ENCODE measurements around the gene PRPF8.
"Not testable (repeated sequence)": the region's sequence is repeated elsewhere in the genome, so short reads cannot be mapped to it uniquely, and the experiment has no call there.

The PRPF8 gene

DNA sequence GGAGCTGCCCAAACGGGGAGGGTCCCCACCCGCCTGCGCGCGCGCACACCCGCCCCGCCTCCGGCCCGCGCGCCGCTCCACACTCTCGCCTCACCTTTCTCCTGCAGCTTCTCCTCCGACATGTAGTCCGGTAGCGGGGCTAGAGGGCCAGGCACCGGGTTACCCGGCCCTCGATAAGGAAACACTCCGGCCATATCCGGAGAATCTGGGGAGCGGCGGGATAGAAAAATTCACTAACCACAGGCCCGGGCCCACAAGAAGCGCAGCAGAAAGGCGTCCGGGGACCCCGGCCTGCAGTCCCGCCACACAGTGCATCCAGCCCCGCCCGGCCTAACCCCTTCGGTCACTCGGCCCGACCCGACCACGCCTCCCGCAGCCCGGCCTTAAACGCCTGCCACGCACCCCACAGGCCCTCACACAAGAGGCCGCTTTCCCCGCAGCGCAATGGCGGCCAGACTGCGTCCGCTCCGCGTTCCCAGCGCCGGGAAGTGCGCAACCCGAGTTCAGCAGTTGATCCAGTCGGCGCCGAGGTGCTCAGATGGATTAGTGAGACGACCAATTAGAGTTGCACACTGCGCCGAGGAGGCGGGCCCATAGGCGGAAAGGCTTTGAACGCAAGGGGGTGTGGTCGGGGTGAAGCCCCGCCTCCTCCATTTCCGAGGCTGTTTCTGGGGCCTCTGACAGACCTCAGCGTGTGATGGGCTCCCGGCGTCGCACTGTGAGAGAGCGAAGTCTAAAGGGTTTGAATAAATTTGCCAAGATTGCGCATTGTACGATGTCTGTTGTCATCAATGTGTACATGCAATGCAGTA lies at the start of gene PRPF8:
PRPF8 (minus strand) TSS at position 490 of the 812 bp plus-strand sequence; CDS start at position 194, 296 bp downstream.
- peak; percentile 98 for DNase-seq

DNA sequence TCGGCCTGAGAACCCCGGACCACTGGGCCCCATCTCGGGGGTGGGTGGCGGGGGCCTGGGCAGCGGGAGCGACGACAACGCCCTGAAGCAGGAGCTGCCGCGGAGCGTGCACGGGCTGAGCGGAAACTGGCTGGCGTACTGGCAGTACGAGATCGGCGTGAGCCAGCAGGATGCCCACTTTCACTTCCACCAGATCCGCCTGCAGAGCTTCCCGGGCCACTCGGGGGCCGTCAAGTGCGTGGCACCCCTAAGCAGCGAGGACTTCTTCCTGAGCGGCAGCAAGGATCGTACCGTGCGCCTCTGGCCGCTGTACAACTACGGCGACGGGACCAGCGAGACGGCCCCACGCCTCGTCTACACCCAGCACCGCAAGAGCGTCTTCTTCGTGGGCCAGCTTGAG lies 49.1 kb upstream of the PRPF8 start:
- no peak for DNase-seq

DNA sequence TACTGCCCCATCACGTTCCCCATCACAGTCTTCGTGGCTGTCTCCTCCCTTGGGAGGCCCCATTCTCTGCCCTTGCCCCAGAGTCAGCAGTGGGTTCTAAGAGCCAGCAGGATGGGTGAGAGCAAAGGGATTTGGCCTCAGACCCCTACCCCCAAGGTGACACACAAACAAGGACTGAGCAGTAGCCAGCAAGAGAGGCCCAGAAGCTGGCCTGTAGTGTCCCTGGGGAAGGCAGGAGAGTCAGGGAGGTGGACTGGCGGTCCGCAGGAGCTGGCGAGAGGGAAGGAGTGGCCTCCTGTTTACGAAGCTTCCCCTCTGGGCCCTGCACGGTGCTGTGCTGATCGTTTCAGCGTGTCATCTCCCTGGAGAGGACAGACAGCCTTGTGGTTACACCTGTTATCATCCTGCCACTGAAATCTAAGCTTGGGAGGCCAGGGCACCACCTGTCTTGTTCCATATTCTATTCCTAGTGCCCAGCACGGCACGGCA lies 48.2 kb upstream of the PRPF8 start:
- no peak for DNase-seq

DNA sequence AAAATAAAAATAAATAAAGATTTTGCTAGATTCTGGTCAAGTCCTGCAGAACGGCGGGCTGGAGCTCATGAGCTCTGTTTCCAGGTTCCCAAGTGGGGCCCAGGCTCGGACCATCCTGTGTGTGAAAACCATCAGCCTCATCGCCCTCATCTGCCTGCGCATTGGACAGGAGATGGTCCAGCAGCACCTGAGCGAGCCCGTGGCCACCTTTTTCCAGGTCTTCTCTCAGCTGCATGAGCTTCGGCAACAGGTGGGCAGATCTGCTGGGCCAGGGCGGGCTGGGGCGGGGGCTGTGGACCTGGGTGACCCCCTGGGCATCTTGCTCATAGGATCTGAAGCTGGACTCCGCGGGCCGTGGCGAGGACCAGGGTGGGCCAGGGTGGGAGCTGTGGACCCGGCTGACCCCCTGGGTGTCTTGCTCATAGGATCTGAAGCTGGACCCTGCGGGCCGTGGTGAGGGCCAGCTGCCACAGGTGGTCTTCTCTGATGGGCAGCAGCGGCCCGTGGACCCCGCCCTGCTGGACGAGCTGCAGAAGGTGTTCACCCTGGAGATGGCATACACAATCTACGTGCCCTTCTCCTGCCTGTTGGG lies 47.7 kb upstream of the PRPF8 start:
- DNase-seq: no peak

DNA sequence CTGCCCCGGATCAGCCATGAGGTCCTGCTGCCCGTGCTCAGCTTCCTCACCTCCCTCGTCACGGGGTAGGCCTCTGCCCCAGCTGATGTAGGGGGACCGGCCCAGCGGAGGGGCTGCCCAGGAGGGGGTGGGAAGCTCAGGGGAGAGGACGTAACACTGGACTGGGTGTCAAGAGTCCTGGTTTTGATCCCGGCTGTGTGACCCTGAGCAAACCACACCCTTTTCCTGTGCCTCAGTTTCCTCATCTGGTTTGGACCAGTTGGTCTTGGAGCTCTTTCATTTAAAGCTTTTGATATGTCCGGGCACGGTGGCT lies 46.5 kb upstream of the PRPF8 start:
- DNase-seq: no peak

DNA sequence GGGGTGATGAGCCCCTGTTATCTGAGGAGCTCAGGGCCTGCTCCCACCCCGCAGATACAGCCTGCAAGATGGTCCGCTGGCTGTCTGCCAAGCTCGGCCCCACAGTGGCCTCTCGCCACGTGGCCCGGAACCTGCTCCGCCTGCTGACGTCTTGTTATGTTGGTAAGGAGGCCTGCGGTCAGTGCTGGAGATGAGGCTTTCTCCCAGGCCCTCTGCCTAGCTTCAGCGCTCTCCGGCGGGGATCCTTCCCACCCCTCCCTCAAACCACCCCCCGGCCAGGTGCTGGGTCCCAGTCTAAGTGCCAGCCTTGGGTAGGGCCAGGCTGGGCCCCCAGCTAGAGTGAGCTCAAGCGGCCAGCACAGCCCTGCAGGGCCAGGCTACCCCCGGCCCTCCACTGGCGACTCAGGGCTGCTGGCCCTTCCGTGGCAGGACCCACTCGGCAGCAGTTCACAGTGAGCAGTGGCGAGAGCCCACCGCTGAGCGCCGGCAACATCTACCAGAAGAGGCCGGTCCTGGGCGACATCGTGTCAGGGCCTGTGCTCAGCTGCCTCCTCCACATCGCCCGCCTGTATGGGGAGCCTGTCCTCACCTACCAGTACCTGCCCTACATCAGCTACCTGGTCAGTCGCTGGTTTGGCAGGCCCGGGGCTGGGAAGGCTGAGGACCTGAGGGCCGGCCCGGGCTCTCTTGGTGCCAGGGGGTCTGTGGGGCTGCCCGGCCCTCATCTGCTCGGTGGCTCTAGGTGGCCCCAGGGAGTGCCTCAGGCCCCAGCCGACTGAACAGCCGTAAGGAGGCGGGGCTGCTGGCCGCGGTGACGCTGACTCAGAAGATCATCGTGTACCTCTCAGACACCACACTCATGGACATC lies 45.9 kb upstream of the PRPF8 start:
- DNase-seq: peak; percentile 41

DNA sequence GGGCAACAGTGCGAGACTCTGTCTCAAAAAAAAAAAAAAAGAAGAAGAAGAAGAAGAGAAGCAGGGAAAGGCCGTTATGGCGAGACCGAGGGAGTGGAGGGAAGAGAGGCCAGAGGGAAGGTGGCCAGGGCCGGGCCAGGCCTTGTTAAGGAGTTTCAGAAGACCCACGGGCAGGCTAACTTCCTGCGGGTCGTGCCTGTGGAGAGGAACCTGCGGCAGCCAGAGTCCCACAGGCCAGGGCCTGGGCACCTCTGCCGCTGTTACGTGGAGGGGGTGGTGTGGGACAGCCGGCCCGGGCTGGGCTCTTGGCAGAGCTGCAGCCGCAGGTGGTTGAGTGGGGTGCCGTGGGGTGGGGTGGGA lies 45.3 kb upstream of the PRPF8 start:
- no peak for DNase-seq

DNA sequence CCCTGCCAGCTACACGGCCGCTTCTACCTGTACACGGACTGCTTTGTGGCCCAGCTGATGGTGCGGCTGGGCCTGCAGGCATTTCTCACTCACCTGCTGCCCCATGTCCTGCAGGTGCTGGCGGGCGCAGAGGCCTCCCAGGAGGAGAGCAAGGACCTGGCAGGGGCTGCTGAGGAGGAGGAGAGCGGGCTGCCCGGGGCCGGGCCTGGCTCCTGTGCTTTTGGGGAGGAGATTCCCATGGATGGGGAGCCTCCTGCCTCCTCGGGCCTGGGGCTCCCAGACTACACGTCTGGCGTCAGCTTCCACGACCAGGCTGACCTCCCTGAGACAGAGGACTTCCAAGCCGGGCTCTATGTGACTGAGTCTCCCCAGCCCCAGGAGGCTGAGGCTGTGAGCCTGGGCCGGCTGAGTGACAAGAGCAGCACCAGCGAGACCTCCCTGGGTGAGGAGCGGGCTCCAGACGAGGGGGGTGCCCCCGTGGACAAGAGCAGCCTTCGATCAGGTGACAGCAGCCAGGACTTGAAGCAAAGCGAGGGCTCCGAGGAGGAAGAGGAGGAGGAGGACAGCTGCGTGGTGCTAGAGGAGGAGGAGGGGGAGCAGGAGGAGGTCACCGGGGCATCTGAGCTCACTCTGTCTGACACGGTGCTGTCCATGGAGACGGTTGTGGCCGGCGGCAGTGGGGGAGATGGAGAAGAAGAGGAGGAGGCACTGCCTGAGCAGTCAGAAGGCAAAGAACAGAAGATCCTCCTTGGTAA lies 43.4 kb upstream of the PRPF8 start:
- DNase-seq: no peak

DNA sequence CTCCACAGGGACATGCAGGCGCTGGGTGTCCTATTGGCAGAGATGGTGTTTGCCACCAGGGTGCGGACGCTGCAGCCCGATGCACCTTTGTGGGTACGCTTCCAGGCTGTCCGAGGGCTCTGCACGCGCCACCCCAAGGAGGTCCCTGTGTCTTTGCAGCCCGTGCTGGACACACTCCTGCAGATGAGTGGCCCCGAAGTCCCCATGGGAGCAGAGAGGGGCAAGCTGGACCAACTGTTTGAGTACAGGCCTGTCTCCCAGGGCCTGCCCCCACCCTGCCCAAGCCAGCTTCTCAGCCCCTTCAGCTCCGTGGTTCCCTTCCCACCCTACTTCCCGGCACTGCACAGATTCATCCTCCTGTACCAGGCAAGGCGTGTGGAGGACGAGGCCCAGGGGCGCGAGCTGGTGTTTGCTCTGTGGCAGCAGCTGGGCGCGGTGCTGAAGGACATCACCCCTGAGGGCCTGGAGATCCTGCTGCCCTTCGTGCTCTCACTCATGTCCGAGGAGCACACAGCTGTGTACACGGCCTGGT lies 42.7 kb upstream of the PRPF8 start:
- DNase-seq: no peak

DNA sequence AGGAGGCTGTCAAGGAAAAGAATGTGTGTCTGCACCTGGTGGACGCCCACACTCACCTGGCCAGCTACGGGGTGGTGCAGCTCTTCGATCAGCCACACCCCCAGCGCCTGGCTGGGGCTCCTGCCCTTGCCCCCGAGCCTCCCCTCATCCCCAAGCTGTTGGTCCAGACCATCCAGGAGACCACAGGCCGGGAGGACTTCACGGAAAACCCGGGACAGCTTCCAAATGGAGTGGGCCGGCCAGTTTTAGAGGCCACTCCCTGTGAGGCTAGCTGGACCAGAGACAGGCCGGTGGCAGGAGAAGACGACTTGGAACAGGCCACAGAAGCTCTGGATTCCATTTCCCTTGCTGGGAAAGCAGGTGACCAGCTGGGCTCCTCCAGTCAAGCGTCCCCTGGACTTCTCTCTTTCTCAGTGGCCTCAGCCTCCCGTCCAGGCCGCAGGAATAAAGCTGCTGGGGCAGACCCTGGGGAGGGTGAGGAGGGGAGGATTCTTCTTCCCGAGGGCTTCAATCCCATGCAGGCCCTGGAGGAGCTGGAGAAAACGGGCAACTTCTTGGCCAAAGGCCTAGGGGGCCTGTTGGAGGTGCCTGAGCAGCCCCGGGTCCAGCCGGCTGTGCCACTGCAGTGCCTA lies 42.1 kb upstream of the PRPF8 start:
- no peak for DNase-seq

DNA sequence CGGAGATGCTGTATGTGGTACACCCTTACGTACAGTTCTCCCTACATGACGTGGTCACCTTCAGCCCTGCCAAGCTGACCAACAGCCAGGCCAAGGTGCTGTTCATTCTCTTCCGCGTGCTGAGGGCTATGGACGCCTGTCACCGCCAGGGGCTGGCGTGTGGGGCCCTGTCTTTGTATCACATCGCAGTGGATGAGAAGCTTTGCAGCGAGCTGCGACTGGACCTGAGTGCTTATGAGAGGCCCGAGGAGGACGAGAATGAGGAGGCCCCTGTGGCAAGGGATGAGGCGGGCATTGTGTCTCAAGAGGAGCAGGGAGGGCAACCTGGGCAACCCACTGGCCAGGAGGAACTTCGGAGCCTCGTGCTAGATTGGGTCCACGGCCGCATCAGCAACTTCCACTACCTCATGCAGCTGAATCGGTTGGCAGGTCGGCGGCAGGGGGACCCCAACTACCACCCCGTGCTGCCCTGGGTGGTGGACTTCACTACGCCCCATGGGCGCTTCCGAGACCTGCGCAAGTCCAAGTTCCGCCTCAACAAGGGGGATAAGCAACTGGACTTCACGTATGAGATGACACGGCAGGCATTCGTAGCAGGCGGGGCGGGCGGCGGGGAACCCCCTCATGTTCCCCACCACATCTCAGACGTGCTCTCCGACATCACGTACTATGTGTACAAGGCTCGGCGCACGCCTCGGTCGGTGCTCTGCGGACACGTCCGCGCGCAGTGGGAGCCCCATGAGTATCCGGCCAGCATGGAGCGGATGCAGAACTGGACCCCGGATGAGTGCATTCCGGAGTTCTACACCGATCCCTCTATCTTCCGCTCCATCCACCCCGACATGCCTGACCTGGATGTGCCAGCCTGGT lies 41.2 kb upstream of the PRPF8 start:
- no peak for DNase-seq

DNA sequence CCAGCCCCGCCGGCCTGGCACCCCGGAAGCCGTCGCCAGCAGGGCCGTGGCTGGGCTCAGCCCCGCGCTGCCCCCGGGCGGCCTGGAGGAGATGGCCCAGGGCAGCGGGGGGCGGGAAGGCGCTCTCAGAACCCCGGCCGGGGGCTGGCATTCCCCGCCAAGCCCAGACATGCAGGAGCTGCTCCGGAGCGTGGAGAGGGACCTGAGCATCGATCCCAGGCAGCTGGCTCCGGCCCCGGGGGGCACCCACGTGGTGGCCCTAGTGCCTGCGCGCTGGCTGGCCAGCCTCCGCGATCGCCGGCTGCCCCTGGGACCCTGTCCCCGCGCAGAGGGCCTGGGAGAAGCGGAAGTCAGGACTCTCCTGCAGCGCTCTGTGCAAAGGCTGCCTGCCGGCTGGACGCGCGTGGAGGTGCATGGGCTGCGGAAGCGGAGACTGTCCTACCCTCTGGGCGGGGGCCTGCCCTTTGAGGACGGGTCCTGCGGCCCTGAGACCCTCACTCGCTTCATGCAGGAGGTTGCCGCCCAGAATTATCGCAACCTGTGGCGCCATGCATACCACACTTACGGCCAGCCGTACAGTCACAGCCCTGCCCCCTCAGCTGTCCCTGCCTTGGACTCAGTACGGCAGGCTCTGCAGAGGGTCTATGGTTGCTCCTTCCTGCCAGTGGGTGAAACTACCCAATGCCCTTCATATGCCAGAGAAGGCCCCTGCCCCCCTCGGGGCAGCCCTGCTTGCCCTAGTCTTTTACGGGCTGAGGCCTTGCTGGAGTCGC lies 40.4 kb upstream of the PRPF8 start:
- DNase-seq: peak; percentile 69

DNA sequence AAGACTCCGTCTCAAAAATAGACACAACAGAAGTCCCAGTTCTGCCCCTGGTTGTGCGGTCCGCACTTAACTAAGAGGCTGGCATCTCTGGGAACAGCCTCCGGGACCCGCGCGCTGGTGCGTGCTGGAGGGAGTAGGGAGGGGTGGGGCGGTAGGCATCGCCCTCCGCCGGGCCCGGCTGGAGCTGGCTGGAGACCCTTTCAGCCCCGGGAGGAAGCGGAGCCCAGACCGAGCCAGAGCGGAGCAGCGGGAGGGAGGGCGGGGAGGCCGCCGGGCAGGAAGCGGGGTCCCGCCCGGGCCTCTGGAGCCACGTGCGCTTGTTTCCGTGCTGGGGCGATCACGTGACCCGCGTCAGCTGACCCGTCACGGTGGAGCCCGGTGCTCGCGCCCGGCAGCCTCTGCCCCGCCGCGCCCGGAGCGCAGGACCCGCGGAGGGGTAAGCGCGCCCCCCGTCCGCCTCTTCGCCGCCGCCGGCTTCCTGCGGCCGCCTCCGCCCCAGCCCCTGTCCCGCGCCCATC lies 39.7 kb upstream of the PRPF8 start, which contains the start of gene WDR81:
WDR81 (plus strand) TSS at position 354 of the 518 bp plus-strand sequence. CDS start 256 bp downstream, outside the sequence.
- peak; percentile 69 for DNase-seq

DNA sequence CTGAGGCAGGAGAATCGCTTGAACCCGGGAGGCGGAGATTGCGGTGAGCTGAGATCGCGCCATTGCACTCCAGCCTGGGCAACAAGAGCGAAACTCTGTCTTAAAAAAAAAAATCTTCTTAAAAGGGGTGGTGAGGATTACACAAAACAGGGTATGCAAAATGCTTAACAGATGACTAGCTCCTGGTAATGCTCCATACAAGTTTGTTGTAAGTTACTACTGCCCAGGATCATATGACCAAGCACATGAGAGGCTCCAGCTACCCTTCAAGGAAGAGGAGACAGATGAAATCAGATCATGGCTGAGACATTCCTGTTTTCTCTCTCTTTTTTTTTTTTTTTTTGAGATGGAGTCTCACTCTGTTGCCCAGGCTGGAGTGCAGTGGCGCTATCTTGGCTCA lies 37.4 kb upstream of the PRPF8 start:
- not testable (repeated sequence) for DNase-seq

DNA sequence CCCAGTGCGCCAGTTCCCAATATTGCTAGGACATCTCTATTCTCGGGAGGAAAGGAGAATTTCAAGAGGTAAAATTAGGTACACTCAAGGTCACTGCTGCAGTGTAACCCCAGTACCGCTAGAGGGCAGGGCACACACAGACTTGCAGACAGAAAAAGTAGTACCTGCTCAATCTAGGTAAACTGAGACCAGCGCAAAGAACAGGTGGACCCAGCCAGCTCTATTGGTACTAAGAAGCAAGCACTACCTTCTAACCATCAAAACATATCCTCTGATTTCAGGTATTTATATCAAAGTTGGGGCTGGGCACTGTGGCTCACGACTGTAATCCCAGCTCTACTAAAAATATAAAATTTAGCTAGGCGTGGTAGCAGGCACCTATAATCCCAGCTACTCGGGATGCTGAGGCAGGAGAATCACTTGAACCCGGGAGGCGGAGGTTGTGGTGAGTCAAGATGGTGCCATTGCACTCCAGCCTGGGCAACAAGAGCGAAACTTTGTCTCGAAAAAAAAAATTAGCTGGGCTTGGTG lies 36.3 kb upstream of the PRPF8 start:
- no peak for DNase-seq

DNA sequence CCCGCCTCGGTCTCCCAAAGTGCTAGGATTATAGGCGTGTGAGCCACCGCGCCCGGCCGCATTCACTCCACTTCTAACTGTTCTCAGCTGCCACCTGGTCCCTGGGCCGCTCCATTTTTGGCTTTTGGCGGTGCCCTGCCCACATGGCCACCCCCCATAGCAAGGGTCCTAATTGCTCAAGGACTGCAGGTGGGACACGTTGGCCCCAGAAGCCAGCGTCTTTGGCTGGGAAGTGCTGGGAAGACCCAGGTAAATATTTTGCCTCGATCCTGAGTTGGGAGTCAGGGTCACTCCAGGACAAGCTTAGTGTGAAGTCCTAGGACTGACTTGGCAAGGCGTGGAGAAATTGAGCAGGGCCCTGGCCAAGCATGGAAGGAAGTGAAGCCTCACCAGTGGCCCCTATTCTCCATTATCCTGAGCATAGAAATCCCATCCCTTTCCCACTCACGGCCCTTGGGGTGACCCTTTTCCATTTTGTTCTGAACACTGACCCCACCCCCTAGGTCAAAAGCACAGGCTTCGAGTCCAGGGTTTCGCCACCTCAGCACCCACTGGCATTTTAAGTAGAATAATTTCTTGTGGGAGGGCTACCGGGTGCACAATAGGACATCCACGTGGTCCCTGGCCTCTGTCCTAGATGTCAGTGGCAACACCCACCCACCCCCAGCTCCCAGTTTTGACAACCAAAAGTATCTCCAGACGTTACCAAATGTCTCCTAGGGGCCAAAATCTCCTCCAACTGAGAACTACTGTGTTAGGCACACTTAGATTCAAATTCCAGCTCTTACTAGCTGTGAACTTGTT lies 33.9 kb upstream of the PRPF8 start:
- no peak for DNase-seq

DNA sequence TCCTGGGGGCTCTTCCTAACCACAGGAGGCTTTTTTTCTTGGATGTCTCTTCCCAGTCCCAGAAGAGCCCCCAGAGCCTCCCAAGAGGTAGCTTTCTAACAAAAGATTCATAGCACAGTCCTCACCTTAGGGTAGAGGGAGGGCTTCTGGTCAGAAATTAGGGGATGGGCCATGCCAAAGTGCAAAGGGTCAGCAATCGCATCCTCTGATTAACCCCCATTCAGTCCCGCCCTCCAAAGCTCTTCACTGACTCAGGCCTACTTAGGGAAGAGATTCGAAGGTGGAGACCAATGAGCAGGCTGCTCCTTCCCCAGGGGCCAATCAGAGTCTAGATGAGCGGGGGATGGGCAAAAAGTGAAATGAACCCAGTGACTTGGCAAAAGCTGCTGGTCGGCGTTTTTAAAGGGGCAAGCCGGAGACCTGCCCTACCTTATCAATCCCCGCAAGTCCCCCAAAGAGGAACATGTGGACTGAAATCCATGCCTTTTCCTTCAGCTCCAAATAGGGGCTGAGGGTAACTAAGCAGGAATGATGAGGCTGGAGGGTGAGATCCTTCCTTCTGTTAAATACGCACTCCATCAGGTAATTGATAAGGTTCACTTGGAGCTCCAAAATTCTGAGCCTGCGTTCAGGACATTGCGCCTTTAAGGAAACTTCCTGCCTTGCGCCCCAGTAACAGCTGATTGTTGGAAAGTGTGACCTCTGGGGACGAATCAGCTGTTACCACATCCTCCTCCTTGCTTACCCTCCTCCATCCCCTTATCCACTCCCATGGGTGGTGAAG lies 32.4 kb upstream of the PRPF8 start:
- peak; percentile 93 for DNase-seq
